Inferior parietal cortex (tissue), 1 donor: Measurements from ENCODE around the gene MID1.
A peak's percentile ranks its signal among the peaks of the same experiment; 100 is the strongest.
"Not testable (repeated sequence)": the region's sequence is repeated elsewhere in the genome, so short reads cannot be mapped to it uniquely, and the experiment has no call there.

Experiments
- DNase-seq: peaks from one replicate; pipeline ENCODE4 v3.0.0-alpha.2; 2016; ENCODE audit errors: extremely low spot score

The MID1 gene

GRCh38 chrX:10617186-10617998, 3.0 kb downstream of the MID1 start:
- no peak for DNase-seq

- DNase-seq: peak; percentile 57
Observed at GRCh38 chrX:10615931-10616774, 4.2 kb downstream of the MID1 start.

- DNase-seq: no peak
Observed at GRCh38 chrX:10612215-10612614, 8.2 kb downstream of the MID1 start.

- DNase-seq: no peak
Observed at GRCh38 chrX:10611441-10612090, 8.8 kb downstream of the MID1 start.

GRCh38 chrX:10608099-10608498, 12.3 kb downstream of the MID1 start:
- DNase-seq: no peak

GRCh38 chrX:10607233-10607632, 13.2 kb downstream of the MID1 start:
- no peak for DNase-seq

- no peak for DNase-seq
Observed at GRCh38 chrX:10603612-10604011, 16.8 kb downstream of the MID1 start.

GRCh38 chrX:10602646-10603045, 17.7 kb downstream of the MID1 start:
- DNase-seq: no peak

- DNase-seq: no peak
Observed at GRCh38 chrX:10600479-10600878, 19.9 kb downstream of the MID1 start.

GRCh38 chrX:10598540-10598939, 21.8 kb downstream of the MID1 start:
- no peak for DNase-seq

- peak; percentile 27 for DNase-seq
Observed at GRCh38 chrX:10597871-10598270, 22.5 kb downstream of the MID1 start.

GRCh38 chrX:10591363-10592335, 28.7 kb downstream of the MID1 start:
- no peak for DNase-seq

- DNase-seq: not testable (repeated sequence)
Observed at GRCh38 chrX:10589787-10590186, 30.6 kb downstream of the MID1 start.

GRCh38 chrX:10589098-10589497, 31.3 kb downstream of the MID1 start:
- DNase-seq: no peak

GRCh38 chrX:10584882-10585281, 35.5 kb downstream of the MID1 start:
- not testable (repeated sequence) for DNase-seq

- no peak for DNase-seq
Observed at GRCh38 chrX:10582945-10583344, 37.4 kb downstream of the MID1 start.

GRCh38 chrX:10582215-10582733, 38.1 kb downstream of the MID1 start:
- no peak for DNase-seq

- DNase-seq: no peak
Observed at GRCh38 chrX:10579112-10580011, 41.0 kb downstream of the MID1 start.

- DNase-seq: no peak
Observed at GRCh38 chrX:10578527-10578926, 41.9 kb downstream of the MID1 start.

GRCh38 chrX:10577853-10578252, 42.5 kb downstream of the MID1 start:
- DNase-seq: no peak
